T-cell (primary cell): ENCODE measurements around the gene SMARCA4. TPM values are rescaled to one million over a fixed set of nuclear protein-coding genes. Genes with fewer than 3 reads are reported as not detected.
A peak's percentile ranks its signal among the peaks of the same experiment; 100 is the strongest.
"Not testable (repeated sequence)": the region's sequence is repeated elsewhere in the genome, so short reads cannot be mapped to it uniquely, and the experiment has no call there.

Source experiments
- ATAC-seq, 4 experiments: fragments of 200-7000 bp in 3 of 4; fragments of 150-1000 bp in 1 of 4; cut with Tn5 transposase; replicated peaks in 1 of 4; 1 replicate in 3 of 4; 2 replicates in 1 of 4; pipeline ENCODE4 v1.10.0; 2021; ENCODE audit warnings: moderate library complexity in 3 of 4, mild to moderate bottlenecking in 2 of 4, moderate number of reproducible peaks in 1 of 4
- CTCF ChIA-PET, 2 donors: fragments of 300-600 bp; sonication (Branson Sonifier 250); formaldehyde crosslinking; loops; one replicate each; lab custom pipeline; 2022; ENCODE audit warnings: antibody characterized with exemption in 2 of 2; lab: Charles Lee
- POLR2A ChIA-PET, 2 donors: fragments of 300-600 bp; sonication (Branson Sonifier 250); formaldehyde crosslinking; loops; one replicate each; lab custom pipeline; 2022; ENCODE audit warnings: antibody characterized with exemption in 2 of 2; lab: Charles Lee
- DNase-seq, 35 experiments: peaks; one replicate each; pipeline versions ENCODE4 v3.0.0 to v3.0.0-alpha.2; 2013 to 2023
- H3K27ac ChIP-seq: one replicate; pipeline ENCODE4 v1.5.1; 2013; ENCODE audit warnings: low read length
- H3K27me3 ChIP-seq, 2 experiments: replicated peaks in 1 of 2; 1 replicate in 1 of 2; 2 replicates in 1 of 2; pipeline versions ENCODE4 v1.6.1 to v1.7.0; 2013; ENCODE audit warnings: low read length in 1 of 2, mixed read lengths in 1 of 2; ENCODE audit not compliant: control insufficient read depth in 2 of 2, insufficient read depth in 2 of 2; ENCODE audit errors: extremely low read depth in 1 of 2
- H3K36me3 ChIP-seq, 2 donors: 1 replicate in 1 of 2; 2 replicates in 1 of 2; pipeline versions ENCODE4 v1.6.1 to v1.7.0; 2013; ENCODE audit warnings: low read length in 1 of 2; ENCODE audit not compliant: control insufficient read depth in 2 of 2, insufficient read depth in 1 of 2; ENCODE audit errors: extremely low read depth in 1 of 2
- H3K4me1 ChIP-seq, 2 experiments: 1 replicate in 1 of 2; 2 replicates in 1 of 2; pipeline versions ENCODE4 v1.6.1 to v1.7.0; 2013; ENCODE audit warnings: low read length in 2 of 2, mixed read lengths in 1 of 2; ENCODE audit not compliant: insufficient read depth in 2 of 2, control insufficient read depth in 1 of 2; ENCODE audit errors: extremely low read depth in 1 of 2
- H3K4me3 ChIP-seq, 2 donors: 1 replicate in 1 of 2; 2 replicates in 1 of 2; pipeline versions ENCODE4 v1.5.1 to v1.7.0; 2013; ENCODE audit warnings: mild to moderate bottlenecking in 2 of 2, low read length in 1 of 2, moderate library complexity in 1 of 2; ENCODE audit not compliant: control insufficient read depth in 1 of 2; ENCODE audit errors: extremely low read depth in 1 of 2
- H3K9me3 ChIP-seq: 2 replicates; pipeline ENCODE4 v1.7.0; 2013
- H3K27ac Mint-ChIP-seq, 2 donors: one replicate each; pipeline ENCODE4 v1.8.0; 2020 to 2021; ENCODE audit warnings: mild to moderate bottlenecking in 2 of 2, mixed read lengths in 2 of 2
- H3K27me3 Mint-ChIP-seq, 2 donors: one replicate each; pipeline ENCODE4 v1.8.0; 2021 to 2022; ENCODE audit warnings: mixed read lengths in 2 of 2
- H3K36me3 Mint-ChIP-seq: one replicate; pipeline ENCODE4 v1.8.0; 2021; ENCODE audit warnings: mixed read lengths
- H3K4me1 Mint-ChIP-seq, 3 donors: one replicate each; pipeline ENCODE4 v1.8.0; 2020 to 2022; ENCODE audit warnings: mixed read lengths in 3 of 3, mild to moderate bottlenecking in 1 of 3
- H3K4me3 Mint-ChIP-seq, 3 donors: one replicate each; pipeline ENCODE4 v1.8.0; 2020 to 2022; ENCODE audit warnings: mild to moderate bottlenecking in 3 of 3, mixed read lengths in 3 of 3, moderate library complexity in 3 of 3
- H3K9me3 Mint-ChIP-seq, 3 donors: one replicate each; pipeline ENCODE4 v1.8.0; 2020 to 2022; ENCODE audit warnings: mixed read lengths in 3 of 3
- WGBS: methylation state at CpG from one replicate; pipeline ENCODE4 v1.1.5; 2013; ENCODE audit warnings: missing lambda C conversion rate; ENCODE audit not compliant: insufficient coverage; 5-methylcytosine and 5-hydroxymethylcytosine counted together
- total RNA-seq, 35 experiments: library from RNA in 6 of 35; stranded (reverse) in 6 of 35; fragments of 120-200 nt in 1 of 35; gene quantifications; one replicate each; pipeline versions ENCODE4 v1.2.1 to v1.2.4 and lab custom pipeline; 2013 to 2026

SMARCA4 gene
- total RNA-seq, 5 donors from 2014 or later (not counting 1 experiment from before 2014, with no cell fraction given) = 93.4 to 114 (median 109) TPM

GRCh38 chr19:11101057-11101456 lies 140.2 kb downstream of the SMARCA4 start:
- peaks cover 1 to 15% of the 10 kb centered on the region in 2 experiments for H3K4me1 ChIP-seq
- ATAC-seq (no peak), DNase-seq (no peak)
- ChIA-PET CTCF (no interaction called here), POLR2A (interaction anchor here in 1 of 2 donors (0.7 kb wide), 1 partner anchor 710 kb away, joined by 7 read pairs; no protein-coding TSS in a partner anchor)
- Mint-ChIP-seq H3K27ac (peak overlapping the region in 1 of 2 donors; percentile 44), H3K4me3 (no peak overlapping the region), H3K36me3 (peaks cover 38% of the 10 kb centered on the region), H3K9me3 (peaks cover 0 to 7% (median 2%) of the 10 kb centered on the region in 3 donors), H3K27me3 (no peaks in the 10 kb centered on the region), H3K4me1 (peaks cover 14 to 26% (median 20%) of the 10 kb centered on the region in 3 donors)
- H3K4me3 ChIP-seq = no peak overlapping the region
- peaks cover 7 to 30% of the 10 kb centered on the region in 2 donors for H3K36me3 ChIP-seq
- H3K27ac ChIP-seq = no peak overlapping the region
- H3K9me3 ChIP-seq = peaks cover 2% of the 10 kb centered on the region
- no CpG with 5 or more reads among the region's 5 CpGs for WGBS
- H3K27me3 ChIP-seq = no peaks in the 10 kb centered on the region

GRCh38 chr19:11102944-11103343 lies 142.1 kb downstream of the SMARCA4 start:
- POLR2A ChIA-PET = interaction anchor here in 1 of 2 donors (0.6 kb wide), 1 partner anchor 12 kb away, joined by 4 read pairs; no protein-coding TSS in a partner anchor
- H3K9me3 ChIP-seq = peaks cover 2% of the 10 kb centered on the region
- no peak overlapping the region for H3K27ac ChIP-seq
- Mint-ChIP-seq H3K9me3 (peaks cover 0 to 4% (median 2%) of the 10 kb centered on the region in 3 donors), H3K27me3 (no peaks in the 10 kb centered on the region), H3K4me1 (peaks cover 8 to 10% (median 9%) of the 10 kb centered on the region in 3 donors), H3K36me3 (peaks cover 41% of the 10 kb centered on the region), H3K4me3 (no peak overlapping the region), H3K27ac (no peak overlapping the region)
- H3K27me3 ChIP-seq = no peaks in the 10 kb centered on the region
- H3K4me3 ChIP-seq = no peak overlapping the region
- DNase-seq (no peak), ATAC-seq (no peak)
- CTCF ChIA-PET = no interaction called here
- no peaks in the 10 kb centered on the region for H3K4me1 ChIP-seq
- WGBS = 96% methylated on average over 16 of the region's 16 CpGs
- H3K36me3 ChIP-seq = peaks cover 16 to 41% of the 10 kb centered on the region in 2 donors

- H3K4me1 ChIP-seq, H3K27me3 Mint-ChIP-seq, H3K9me3 ChIP-seq, H3K4me3 ChIP-seq, H3K27me3 ChIP-seq, H3K27ac Mint-ChIP-seq, H3K9me3 Mint-ChIP-seq, CTCF ChIA-PET, DNase-seq, POLR2A ChIA-PET, H3K4me1 Mint-ChIP-seq, H3K4me3 Mint-ChIP-seq, H3K27ac ChIP-seq, ATAC-seq: not testable (repeated sequence)
- peaks cover 22 to 45% of the 10 kb centered on the region in 2 donors for H3K36me3 ChIP-seq
- H3K36me3 Mint-ChIP-seq = peaks cover 46% of the 10 kb centered on the region
- WGBS = 83% methylated on average over 1 of the region's 10 CpGs
Measured at GRCh38 chr19:11103667-11104066, 142.8 kb downstream of the SMARCA4 start.

- Histone ChIP-seq H3K4me1 (no peaks in the 10 kb centered on the region), H3K9me3 (no peaks in the 10 kb centered on the region), H3K4me3 (no peak overlapping the region), H3K27ac (no peak overlapping the region), H3K36me3 (peaks cover 29 to 49% of the 10 kb centered on the region in 2 donors), H3K27me3 (no peaks in the 10 kb centered on the region)
- 94% methylated on average over 36 of the region's 36 CpGs for WGBS
- ATAC-seq = no peak
- Mint-ChIP-seq H3K9me3 (no peaks in the 10 kb centered on the region), H3K27me3 (no peaks in the 10 kb centered on the region), H3K4me3 (no peak overlapping the region), H3K36me3 (peaks cover 40% of the 10 kb centered on the region), H3K4me1 (peaks cover 2 to 3% (median 3%) of the 10 kb centered on the region in 3 donors), H3K27ac (no peak overlapping the region)
- no peak for DNase-seq
- CTCF ChIA-PET = no interaction called here
- POLR2A ChIA-PET = no interaction called here
Measured at GRCh38 chr19:11105014-11105636, 144.3 kb downstream of the SMARCA4 start.

- Mint-ChIP-seq H3K4me3 (no peak overlapping the region), H3K9me3 (no peaks in the 10 kb centered on the region), H3K36me3 (peaks cover 43% of the 10 kb centered on the region), H3K27me3 (no peaks in the 10 kb centered on the region), H3K27ac (no peak overlapping the region), H3K4me1 (no peaks in the 10 kb centered on the region)
- CTCF ChIA-PET = no interaction called here
- peaks cover 29 to 50% of the 10 kb centered on the region in 2 donors for H3K36me3 ChIP-seq
- DNase-seq (no peak), ATAC-seq (no peak)
- POLR2A ChIA-PET = no interaction called here
- H3K4me3 ChIP-seq = no peak overlapping the region
- no peaks in the 10 kb centered on the region for H3K9me3 ChIP-seq
- H3K27ac ChIP-seq = no peak overlapping the region
- no peaks in the 10 kb centered on the region for H3K27me3 ChIP-seq
- no peaks in the 10 kb centered on the region for H3K4me1 ChIP-seq
- 94% methylated on average over 13 of the region's 13 CpGs for WGBS
Measured at GRCh38 chr19:11106477-11106876, 145.6 kb downstream of the SMARCA4 start.

- H3K27ac ChIP-seq = no peak overlapping the region
- H3K4me1 ChIP-seq = no peaks in the 10 kb centered on the region
- H3K27ac Mint-ChIP-seq = no peak overlapping the region
- peaks cover 32 to 51% of the 10 kb centered on the region in 2 donors for H3K36me3 ChIP-seq
- no peak overlapping the region for H3K4me3 Mint-ChIP-seq
- peaks cover 39% of the 10 kb centered on the region for H3K36me3 Mint-ChIP-seq
- ATAC-seq = no peak
- DNase-seq = no peak
- ChIA-PET POLR2A (no interaction called here), CTCF (no interaction called here)
- H3K9me3 ChIP-seq = no peaks in the 10 kb centered on the region
- WGBS = 80% methylated on average over 1 of the region's 6 CpGs
- no peaks in the 10 kb centered on the region for H3K27me3 Mint-ChIP-seq
- no peaks in the 10 kb centered on the region for H3K27me3 ChIP-seq
- H3K4me3 ChIP-seq = no peak overlapping the region
- H3K9me3 Mint-ChIP-seq = no peaks in the 10 kb centered on the region
- H3K4me1 Mint-ChIP-seq = no peaks in the 10 kb centered on the region
Measured at GRCh38 chr19:11108746-11109145, 147.9 kb downstream of the SMARCA4 start.
